ENCODE data around the gene PPP2R2B. TPM values are rescaled to one million over a fixed set of nuclear protein-coding genes. Genes with fewer than 3 reads are reported as not detected.
A peak's percentile ranks its signal among the peaks of the same experiment; 100 is the strongest.

The PPP2R2B gene
- total RNA-seq, 1 experiment from 2014 or later: not detected

DNA sequence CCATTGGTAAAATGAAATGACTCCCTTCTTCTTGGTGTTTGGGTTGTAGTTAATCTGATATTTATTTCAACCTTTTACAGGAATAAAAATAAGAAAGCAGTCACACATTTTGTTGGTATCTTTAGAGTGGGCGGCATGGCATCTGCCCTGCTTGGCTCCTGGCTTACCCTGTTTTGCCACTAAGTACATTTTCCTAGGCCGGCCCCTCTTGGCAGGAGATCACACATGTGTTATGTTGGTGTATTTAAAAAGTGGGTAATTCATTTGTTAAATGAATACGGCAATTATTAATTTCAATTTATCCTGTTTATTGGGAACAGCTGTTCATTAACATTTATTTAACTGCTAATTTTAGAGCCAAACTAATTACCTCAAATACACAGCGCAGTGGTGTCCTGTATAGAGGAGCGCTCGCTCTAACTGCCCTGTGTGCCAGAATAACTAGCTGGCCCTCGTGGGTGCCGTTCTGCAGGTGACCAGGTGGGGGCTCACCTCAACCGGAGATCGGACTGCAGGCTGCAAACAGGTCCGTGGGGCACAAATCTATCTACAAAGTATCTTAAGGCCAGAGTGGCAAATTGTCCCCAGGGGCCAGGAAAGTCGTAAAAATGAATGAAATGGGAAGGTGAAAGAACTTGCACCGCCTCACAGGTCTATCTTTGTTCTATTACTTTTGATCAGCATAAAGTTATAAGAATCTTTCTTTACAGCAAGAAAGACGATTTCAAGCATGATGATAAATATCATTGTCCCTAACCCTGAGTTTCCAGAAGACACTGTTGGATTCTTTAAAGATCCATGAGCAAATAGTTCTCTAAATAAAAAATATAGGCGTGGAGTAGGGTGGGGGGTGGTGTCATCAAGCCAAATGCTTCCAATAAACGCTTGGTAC is 336.4 kb downstream of the PPP2R2B start:
- H3K79me2 ChIP-seq (ENCODE audit: insufficient read depth, low read length): no peaks in the 10 kb centered on the region
- no peaks in the 10 kb centered on the region for H3K27me3 ChIP-seq (ENCODE audit: insufficient read depth, low read length)
- no peak overlapping the region for H3K4me3 ChIP-seq (replicated peaks in 1 of 2; ENCODE audit: low read depth in 1 of 2, low read length in 2 of 2)
- no peak overlapping the region for H3K4me2 ChIP-seq (ENCODE audit: low read length)
- no peaks in the 10 kb centered on the region for H3K9me2 ChIP-seq (ENCODE audit: insufficient read depth)
- CTCF ChIA-PET: interaction anchor here (0.6 to 4.0 kb wide), 17 partner anchors 9 to 1036 kb away, joined by 3 to 81 read pairs (median 3); no protein-coding TSS in a partner anchor
- H4K20me1 ChIP-seq (ENCODE audit: insufficient read depth): no peaks in the 10 kb centered on the region
- ATAC-seq (peak; percentile 99), DNase-seq (ENCODE audit: low read depth, low spot score) (peak; percentile 49)
- no peaks in the 10 kb centered on the region for H3K9me3 ChIP-seq (ENCODE audit: control insufficient read depth in 1 of 2, insufficient read depth in 1 of 2, low read depth in 1 of 2, low read length in 2 of 2)
- no TSS peak for BruUV-seq (replicated peaks)
- peak overlapping the region; percentile 75 for H2AFZ ChIP-seq (ENCODE audit: low read depth, low read length, poor library complexity, severe bottlenecking)
- H3K9ac ChIP-seq (ENCODE audit: low read length): no peak overlapping the region
- no peaks in the 10 kb centered on the region for H3K36me3 ChIP-seq (ENCODE audit: control insufficient read depth in 1 of 2, insufficient read depth in 2 of 2, low read length in 2 of 2)
- RAD21 ChIA-PET (ENCODE audit: low non-redundant PET in 1 of 2, low total read pairs in 2 of 2, uncharacterized antibody in 2 of 2, unreplicated experiment in 2 of 2): interaction anchor here (1.0 to 1.9 kb wide), 3 partner anchors 424 to 647 kb away, joined by 5 to 11 read pairs (median 8); no protein-coding TSS in a partner anchor
- intact Hi-C loops (cut with micrococcal nuclease): loop anchor here (1.0 to 5.0 kb wide), 5 partner anchors 80 to 825 kb away; no protein-coding TSS in a partner anchor
- H3K4me1 ChIP-seq (ENCODE audit: control insufficient read depth in 1 of 2, insufficient read depth in 2 of 2, low read length in 2 of 2): no peaks in the 10 kb centered on the region
- no peak overlapping the region for H3K27ac ChIP-seq (ENCODE audit: low read depth, low read length)
- POLR2A ChIA-PET: interaction anchor here (2.1 kb wide), 1 partner anchor 424 kb away, joined by 10 read pairs; no protein-coding TSS in a partner anchor
- TF ChIP-seq FOSL1 (IDR thresholded peaks at IDR 0.05; ENCODE audit: low read depth) (no peak), RAD21 (IDR thresholded peaks at IDR 0.05; ENCODE audit: low read depth) (peak; percentile 96), CBX3 (IDR thresholded peaks at IDR 0.05; ENCODE audit: low read depth) (0 out of 2 replicates have a peak, but pooled peaks have one; percentile 20), SP1 (IDR thresholded peaks at IDR 0.05; ENCODE audit: low read depth) (no peak), POLR2A (IDR thresholded peaks at IDR 0.05; ENCODE audit: borderline replicate concordance, extremely low read depth, insufficient read depth, insufficient read length) (no peak), SRF (IDR thresholded peaks at IDR 0.05; ENCODE audit: low read depth) (no peak), JUND (IDR thresholded peaks at IDR 0.05) (no peak), YY1 (IDR thresholded peaks at IDR 0.05; ENCODE audit: extremely low read depth, insufficient replicate concordance, low read depth, low read length) (no peak), CEBPB (IDR thresholded peaks at IDR 0.05; ENCODE audit: low read depth) (no peak), EZH2phosphoT487 (IDR thresholded peaks at IDR 0.05; ENCODE audit: borderline replicate concordance) (no peak), EGR1 (IDR thresholded peaks at IDR 0.05; ENCODE audit: low read depth) (no peak), ZNF274 (IDR thresholded peaks at IDR 0.05; ENCODE audit: low read depth, low read length) (no peak), EZH2 (IDR thresholded peaks at IDR 0.05) (no peak), SIN3A (IDR thresholded peaks at IDR 0.05; ENCODE audit: low read depth) (no peak)
- TF ChIP-seq, protein P1, sequence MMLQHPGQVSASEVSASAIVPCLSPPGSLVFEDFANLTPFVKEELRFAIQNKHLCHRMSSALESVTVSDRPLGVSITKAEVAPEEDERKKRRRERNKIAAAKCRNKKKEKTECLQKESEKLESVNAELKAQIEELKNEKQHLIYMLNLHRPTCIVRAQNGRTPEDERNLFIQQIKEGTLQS (IDR thresholded peaks at IDR 0.05): no peak
- TF ChIP-seq, protein P2, sequence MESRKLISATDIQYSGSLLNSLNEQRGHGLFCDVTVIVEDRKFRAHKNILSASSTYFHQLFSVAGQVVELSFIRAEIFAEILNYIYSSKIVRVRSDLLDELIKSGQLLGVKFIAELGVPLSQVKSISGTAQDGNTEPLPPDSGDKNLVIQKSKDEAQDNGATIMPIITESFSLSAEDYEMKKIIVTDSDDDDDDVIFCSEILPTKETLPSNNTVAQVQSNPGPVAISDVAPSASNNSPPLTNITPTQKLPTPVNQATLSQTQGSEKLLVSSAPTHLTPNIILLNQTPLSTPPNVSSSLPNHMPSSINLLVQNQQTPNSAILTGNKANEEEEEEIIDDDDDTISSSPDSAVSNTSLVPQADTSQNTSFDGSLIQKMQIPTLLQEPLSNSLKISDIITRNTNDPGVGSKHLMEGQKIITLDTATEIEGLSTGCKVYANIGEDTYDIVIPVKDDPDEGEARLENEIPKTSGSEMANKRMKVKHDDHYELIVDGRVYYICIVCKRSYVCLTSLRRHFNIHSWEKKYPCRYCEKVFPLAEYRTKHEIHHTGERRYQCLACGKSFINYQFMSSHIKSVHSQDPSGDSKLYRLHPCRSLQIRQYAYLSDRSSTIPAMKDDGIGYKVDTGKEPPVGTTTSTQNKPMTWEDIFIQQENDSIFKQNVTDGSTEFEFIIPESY (IDR thresholded peaks at IDR 0.05; ENCODE audit: extremely low read depth, insufficient replicate concordance, low read length): no peak
- TF ChIP-seq, protein P3, sequence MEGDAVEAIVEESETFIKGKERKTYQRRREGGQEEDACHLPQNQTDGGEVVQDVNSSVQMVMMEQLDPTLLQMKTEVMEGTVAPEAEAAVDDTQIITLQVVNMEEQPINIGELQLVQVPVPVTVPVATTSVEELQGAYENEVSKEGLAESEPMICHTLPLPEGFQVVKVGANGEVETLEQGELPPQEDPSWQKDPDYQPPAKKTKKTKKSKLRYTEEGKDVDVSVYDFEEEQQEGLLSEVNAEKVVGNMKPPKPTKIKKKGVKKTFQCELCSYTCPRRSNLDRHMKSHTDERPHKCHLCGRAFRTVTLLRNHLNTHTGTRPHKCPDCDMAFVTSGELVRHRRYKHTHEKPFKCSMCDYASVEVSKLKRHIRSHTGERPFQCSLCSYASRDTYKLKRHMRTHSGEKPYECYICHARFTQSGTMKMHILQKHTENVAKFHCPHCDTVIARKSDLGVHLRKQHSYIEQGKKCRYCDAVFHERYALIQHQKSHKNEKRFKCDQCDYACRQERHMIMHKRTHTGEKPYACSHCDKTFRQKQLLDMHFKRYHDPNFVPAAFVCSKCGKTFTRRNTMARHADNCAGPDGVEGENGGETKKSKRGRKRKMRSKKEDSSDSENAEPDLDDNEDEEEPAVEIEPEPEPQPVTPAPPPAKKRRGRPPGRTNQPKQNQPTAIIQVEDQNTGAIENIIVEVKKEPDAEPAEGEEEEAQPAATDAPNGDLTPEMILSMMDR (IDR thresholded peaks at IDR 0.05 in 2 of 3, conservative IDR thresholded peaks at IDR 0.05 in 1 of 3; ENCODE audit: borderline replicate concordance in 1 of 3, insufficient read depth in 1 of 3, low read depth in 2 of 3, low read length in 2 of 3): peak; percentile 89 to 97 (median 90)
- TF ChIP-seq, protein P4, sequence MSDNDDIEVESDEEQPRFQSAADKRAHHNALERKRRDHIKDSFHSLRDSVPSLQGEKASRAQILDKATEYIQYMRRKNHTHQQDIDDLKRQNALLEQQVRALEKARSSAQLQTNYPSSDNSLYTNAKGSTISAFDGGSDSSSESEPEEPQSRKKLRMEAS (IDR thresholded peaks at IDR 0.05): no peak
